ENCODE data around the gene KCNAB1. TPM values are rescaled to one million over a fixed set of nuclear protein-coding genes. Genes with fewer than 3 reads are reported as not detected.

Gene KCNAB1
- total RNA-seq, 2 experiments from 2014 or later = not detected

- H3K4me3 Mint-ChIP-seq = no peak overlapping the region
- H3K36me3 Mint-ChIP-seq = no peaks in the 10 kb centered on the region
- DNase-seq = no peak
- no peaks in the 10 kb centered on the region for H3K4me1 Mint-ChIP-seq
- no peaks in the 10 kb centered on the region for H3K9me3 Mint-ChIP-seq
- no peak overlapping the region for H3K27ac Mint-ChIP-seq
- H3K27me3 Mint-ChIP-seq = peaks cover 9% of the 10 kb centered on the region
Measured at GRCh38 chr3:156378871-156379270, 258.5 kb downstream of the KCNAB1 start.

DNA sequence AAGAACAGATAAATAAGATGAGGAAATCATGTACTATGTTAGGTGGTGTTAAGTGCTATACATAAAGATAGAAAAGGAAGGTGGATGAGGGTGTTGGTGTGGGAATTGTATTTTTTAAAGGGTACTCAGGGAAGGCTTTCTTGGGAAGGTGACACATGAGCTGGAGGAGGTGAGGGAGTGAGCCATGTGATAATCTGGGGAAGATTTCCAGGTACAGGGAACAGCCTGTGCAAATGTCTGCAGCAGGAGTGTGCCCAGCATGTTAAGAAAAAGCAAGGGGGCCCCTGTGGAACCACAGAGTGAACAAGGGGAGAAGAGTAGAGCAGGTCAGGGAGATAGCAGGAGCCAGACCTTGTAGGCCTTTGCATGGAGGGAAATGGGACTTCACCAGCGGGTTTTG is 258.9 kb downstream of the KCNAB1 start:
- no peak overlapping the region for H3K4me3 Mint-ChIP-seq
- H3K9me3 Mint-ChIP-seq = no peaks in the 10 kb centered on the region
- H3K27ac Mint-ChIP-seq = no peak overlapping the region
- no peak for DNase-seq
- H3K27me3 Mint-ChIP-seq = peaks cover 9% of the 10 kb centered on the region
- no peaks in the 10 kb centered on the region for H3K36me3 Mint-ChIP-seq
- H3K4me1 Mint-ChIP-seq = no peaks in the 10 kb centered on the region

DNA sequence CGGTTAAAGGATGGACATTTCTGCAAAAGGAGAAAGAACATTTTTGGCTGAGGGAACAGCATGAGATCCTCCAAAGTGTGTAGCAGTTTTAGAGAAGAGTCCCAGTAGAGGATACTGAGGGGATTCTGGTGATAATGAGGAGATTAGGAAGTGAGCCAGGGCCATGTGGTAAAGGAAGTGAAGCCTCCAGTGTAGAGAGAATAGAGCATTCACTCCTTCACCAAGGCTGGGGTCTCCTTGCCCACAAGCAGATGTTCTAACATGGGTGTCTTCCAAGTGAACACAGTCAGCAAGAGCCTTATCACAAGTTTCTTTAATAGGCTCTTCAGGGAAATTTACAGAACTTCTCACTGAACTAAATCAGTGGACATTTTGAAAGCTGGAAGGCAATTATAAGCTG is 260.9 kb downstream of the KCNAB1 start:
- Mint-ChIP-seq H3K9me3 (no peaks in the 10 kb centered on the region), H3K27me3 (peaks cover 5% of the 10 kb centered on the region), H3K36me3 (no peaks in the 10 kb centered on the region), H3K4me1 (no peaks in the 10 kb centered on the region), H3K27ac (no peak overlapping the region), H3K4me3 (no peak overlapping the region)
- DNase-seq = no peak

DNA sequence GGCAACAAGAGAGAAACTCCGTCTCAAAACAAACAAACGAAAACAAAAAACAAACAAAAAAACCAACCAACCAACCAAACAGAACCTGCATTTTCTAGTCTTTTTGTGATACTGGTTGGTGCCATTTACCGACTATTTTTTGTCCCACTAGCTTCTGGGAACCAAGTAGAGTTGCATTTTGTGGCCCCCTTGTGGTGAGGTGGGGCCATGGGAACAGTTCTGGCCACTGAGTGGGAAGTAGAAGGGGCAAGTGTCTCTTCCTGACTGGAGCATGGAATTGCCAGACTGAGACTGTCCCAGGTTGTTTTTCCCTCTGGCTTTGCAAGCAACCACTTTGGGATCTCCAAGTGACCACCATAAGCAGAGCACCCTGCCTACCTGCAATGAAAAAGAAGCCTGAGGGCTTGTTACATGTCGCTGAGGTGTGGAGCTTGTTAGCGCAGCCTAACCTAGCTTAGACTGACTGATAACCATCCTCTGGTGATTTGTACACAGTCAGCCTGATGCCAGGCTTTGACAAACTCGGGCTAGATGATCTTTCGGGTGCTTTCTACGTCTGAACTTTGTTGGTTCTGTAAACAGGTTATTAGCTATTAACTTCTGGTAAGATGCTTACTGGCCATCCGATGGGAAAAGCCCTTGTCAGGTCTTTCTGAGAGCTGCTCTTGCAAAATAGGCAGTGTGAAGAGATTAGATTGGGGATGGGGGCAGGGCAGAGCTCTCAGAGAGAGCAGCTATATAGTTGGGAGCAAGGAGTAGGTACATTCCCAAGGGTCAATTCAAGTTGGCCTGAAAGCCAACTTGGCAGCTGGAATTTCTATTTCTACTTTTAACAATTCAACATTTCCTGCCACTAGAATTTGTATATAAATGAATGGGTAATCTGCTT is 262.3 kb downstream of the KCNAB1 start:
- no peak for DNase-seq
- H3K36me3 Mint-ChIP-seq = no peaks in the 10 kb centered on the region
- no peak overlapping the region for H3K27ac Mint-ChIP-seq
- H3K4me1 Mint-ChIP-seq = no peaks in the 10 kb centered on the region
- peaks cover 6% of the 10 kb centered on the region for H3K27me3 Mint-ChIP-seq
- H3K4me3 Mint-ChIP-seq = no peak overlapping the region
- H3K9me3 Mint-ChIP-seq = no peaks in the 10 kb centered on the region

DNA sequence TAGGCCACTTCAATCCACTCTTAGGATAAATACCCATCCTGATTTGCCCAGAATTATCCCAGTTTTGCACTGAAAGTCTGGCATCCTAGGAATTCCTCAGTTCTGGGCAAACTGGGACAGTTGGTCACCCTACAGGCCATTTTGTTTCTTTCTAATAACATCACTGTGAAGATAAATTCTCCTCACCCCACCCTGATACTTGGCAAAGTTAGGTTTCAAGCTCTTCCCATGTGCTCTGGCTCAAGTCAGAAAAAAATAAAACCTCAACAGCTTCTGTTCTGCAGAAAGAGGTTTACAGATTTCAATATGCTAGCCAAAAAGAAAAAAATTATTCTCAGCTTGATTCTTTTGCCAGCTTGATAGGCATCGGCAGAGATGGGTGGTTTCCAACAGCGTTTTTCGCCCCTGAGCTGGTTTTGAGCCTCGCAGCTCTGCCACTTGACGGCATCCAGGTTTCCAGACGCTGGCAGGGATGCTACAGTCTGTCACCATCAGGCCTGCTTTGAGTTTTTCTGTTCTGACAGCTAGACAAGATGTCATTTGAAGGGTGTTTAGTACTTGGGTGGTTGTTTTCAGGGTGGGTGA is 263.2 kb downstream of the KCNAB1 start:
- no peak overlapping the region for H3K27ac Mint-ChIP-seq
- peaks cover 2% of the 10 kb centered on the region for H3K4me1 Mint-ChIP-seq
- no peak for DNase-seq
- peaks cover 6% of the 10 kb centered on the region for H3K27me3 Mint-ChIP-seq
- H3K4me3 Mint-ChIP-seq = no peak overlapping the region
- H3K36me3 Mint-ChIP-seq = no peaks in the 10 kb centered on the region
- H3K9me3 Mint-ChIP-seq = no peaks in the 10 kb centered on the region

GRCh38 chr3:156388497-156389448 is 268.4 kb downstream of the KCNAB1 start:
- no peak overlapping the region for H3K27ac Mint-ChIP-seq
- peaks cover 10% of the 10 kb centered on the region for H3K27me3 Mint-ChIP-seq
- peaks cover 4% of the 10 kb centered on the region for H3K4me1 Mint-ChIP-seq
- H3K4me3 Mint-ChIP-seq = no peak overlapping the region
- no peak for DNase-seq
- H3K9me3 Mint-ChIP-seq = no peaks in the 10 kb centered on the region
- H3K36me3 Mint-ChIP-seq = no peaks in the 10 kb centered on the region

DNA sequence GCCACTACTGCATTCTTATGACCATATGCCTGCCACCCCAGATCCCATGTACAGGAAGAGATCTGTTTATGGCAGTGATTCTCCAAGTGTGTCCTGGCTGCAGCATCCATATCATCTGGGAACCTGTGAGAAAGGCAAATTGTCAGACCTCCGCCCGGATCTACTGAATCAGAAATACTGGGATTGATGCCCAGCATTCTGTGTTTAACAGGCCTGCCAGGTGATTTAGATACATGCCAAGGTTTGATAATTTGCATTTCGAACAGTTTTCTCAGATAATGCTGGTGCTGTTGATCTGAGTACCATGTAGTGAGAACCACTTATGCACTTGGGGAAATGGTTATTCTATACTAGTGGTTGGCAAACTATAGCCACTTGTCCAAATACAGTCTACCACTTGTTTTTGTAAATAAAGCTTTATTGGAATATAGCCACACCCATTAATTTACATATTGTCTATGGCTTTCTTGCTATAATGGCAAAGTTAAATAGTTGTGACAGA is 269.1 kb downstream of the KCNAB1 start:
- Mint-ChIP-seq H3K4me1 (peaks cover 4% of the 10 kb centered on the region), H3K27ac (no peak overlapping the region), H3K9me3 (no peaks in the 10 kb centered on the region), H3K4me3 (no peak overlapping the region), H3K27me3 (peaks cover 10% of the 10 kb centered on the region), H3K36me3 (no peaks in the 10 kb centered on the region)
- DNase-seq = no peak

DNA sequence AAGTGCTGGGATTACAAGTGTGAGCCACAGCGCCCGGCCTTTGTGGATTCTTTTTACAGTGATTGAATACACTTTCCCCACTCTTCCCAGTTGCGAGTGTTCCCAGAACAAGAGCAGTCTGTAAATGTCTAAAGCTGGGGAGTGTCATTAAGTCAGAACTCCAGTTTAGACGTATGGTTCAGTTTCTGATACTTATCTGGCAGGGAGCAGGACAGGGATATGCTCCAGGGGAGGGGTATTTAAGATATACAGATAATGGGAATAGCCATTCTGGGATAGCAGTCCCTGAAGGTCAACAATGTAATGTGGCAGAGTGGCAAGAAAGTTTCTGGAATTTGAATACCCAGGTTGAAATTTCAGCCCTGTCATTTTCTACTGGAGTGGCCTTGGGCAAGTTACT is 270.5 kb downstream of the KCNAB1 start:
- Mint-ChIP-seq H3K9me3 (no peaks in the 10 kb centered on the region), H3K4me3 (no peak overlapping the region), H3K4me1 (peaks cover 4% of the 10 kb centered on the region), H3K36me3 (no peaks in the 10 kb centered on the region), H3K27me3 (peaks cover 13% of the 10 kb centered on the region), H3K27ac (no peak overlapping the region)
- DNase-seq = no peak

DNA sequence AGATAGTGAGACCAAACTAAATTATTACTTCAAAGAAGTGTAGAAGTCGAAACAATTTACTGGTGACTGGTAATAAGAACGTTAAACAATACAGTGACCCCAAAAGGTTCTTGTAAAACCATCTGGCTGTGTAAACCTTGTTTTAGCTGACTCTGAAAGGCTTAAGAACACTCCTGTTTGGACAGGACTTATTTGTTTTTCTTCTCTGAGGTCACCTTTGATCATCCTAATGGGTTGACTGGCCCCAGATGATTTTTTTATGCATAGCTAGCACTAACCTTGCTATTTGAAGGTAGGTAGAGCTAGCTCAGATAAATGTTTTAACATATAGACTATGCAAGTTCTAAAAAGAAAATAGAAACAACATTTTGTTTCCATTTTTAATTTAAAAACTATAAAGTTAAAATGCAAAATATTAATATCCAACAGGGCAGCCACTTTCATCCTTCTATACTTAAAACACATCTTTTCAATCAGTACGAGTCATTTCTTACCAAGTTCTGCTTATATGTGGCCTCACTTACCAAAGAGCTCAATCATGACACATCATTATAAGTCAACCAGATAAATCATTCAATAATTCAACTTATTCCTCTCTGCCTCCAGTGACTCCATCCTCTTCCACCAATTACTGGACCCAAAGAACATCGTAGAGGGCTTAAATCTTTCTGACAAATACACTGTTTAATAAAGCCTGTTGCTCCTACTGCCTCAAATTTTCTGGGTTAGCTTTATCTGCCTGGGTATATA is 275.8 kb downstream of the KCNAB1 start:
- Mint-ChIP-seq H3K4me3 (no peak overlapping the region), H3K27ac (no peak overlapping the region), H3K4me1 (no peaks in the 10 kb centered on the region), H3K9me3 (no peaks in the 10 kb centered on the region), H3K27me3 (peaks cover 3% of the 10 kb centered on the region), H3K36me3 (no peaks in the 10 kb centered on the region)
- no peak for DNase-seq

GRCh38 chr3:156396851-156397250 is 276.5 kb downstream of the KCNAB1 start:
- H3K27me3 Mint-ChIP-seq = peaks cover 3% of the 10 kb centered on the region
- no peak overlapping the region for H3K27ac Mint-ChIP-seq
- H3K4me1 Mint-ChIP-seq = no peaks in the 10 kb centered on the region
- no peaks in the 10 kb centered on the region for H3K9me3 Mint-ChIP-seq
- no peaks in the 10 kb centered on the region for H3K36me3 Mint-ChIP-seq
- DNase-seq = no peak
- H3K4me3 Mint-ChIP-seq = no peak overlapping the region

- H3K4me1 Mint-ChIP-seq = no peaks in the 10 kb centered on the region
- no peak overlapping the region for H3K4me3 Mint-ChIP-seq
- H3K36me3 Mint-ChIP-seq = no peaks in the 10 kb centered on the region
- DNase-seq = no peak
- H3K27ac Mint-ChIP-seq = no peak overlapping the region
- H3K9me3 Mint-ChIP-seq = no peaks in the 10 kb centered on the region
- peaks cover 3% of the 10 kb centered on the region for H3K27me3 Mint-ChIP-seq
Measured at GRCh38 chr3:156397534-156397933, 277.2 kb downstream of the KCNAB1 start.

GRCh38 chr3:156400062-156400461 is 279.7 kb downstream of the KCNAB1 start:
- Mint-ChIP-seq H3K27me3 (peaks cover under 1% of the 10 kb centered on the region), H3K36me3 (no peaks in the 10 kb centered on the region), H3K4me3 (no peak overlapping the region), H3K27ac (no peak overlapping the region), H3K4me1 (no peaks in the 10 kb centered on the region), H3K9me3 (no peaks in the 10 kb centered on the region)
- DNase-seq = no peak

- H3K36me3 Mint-ChIP-seq = no peaks in the 10 kb centered on the region
- H3K4me1 Mint-ChIP-seq = no peaks in the 10 kb centered on the region
- no peak overlapping the region for H3K4me3 Mint-ChIP-seq
- H3K27me3 Mint-ChIP-seq = no peaks in the 10 kb centered on the region
- DNase-seq = no peak
- no peak overlapping the region for H3K27ac Mint-ChIP-seq
- no peaks in the 10 kb centered on the region for H3K9me3 Mint-ChIP-seq
Measured at GRCh38 chr3:156400735-156401134, 280.4 kb downstream of the KCNAB1 start.

GRCh38 chr3:156404217-156404616 is 283.8 kb downstream of the KCNAB1 start:
- no peak for DNase-seq
- H3K36me3 Mint-ChIP-seq = no peaks in the 10 kb centered on the region

More at GRCh38 chr3:156404217-156404616, 283.8 kb downstream of the KCNAB1 start:
- Mint-ChIP-seq H3K9me3 (no peaks in the 10 kb centered on the region), H3K4me3 (no peak overlapping the region), H3K27me3 (no peaks in the 10 kb centered on the region), H3K27ac (no peak overlapping the region), H3K4me1 (no peaks in the 10 kb centered on the region)
